Measurements from ENCODE around the gene CKS1B.
A peak's percentile ranks its signal among the peaks of the same experiment; 100 is the strongest.

CKS1B gene

GRCh38 chr1:155018617-155019348, 44.3 kb downstream of the CKS1B start:
- Mint-ChIP-seq H3K27ac (peak overlapping the region; percentile 33), H3K4me3 (no peak overlapping the region), H3K9me3 (no peaks in the 10 kb centered on the region), H3K4me1 (peaks cover 40% of the 10 kb centered on the region), H3K36me3 (ENCODE audit: low read depth) (no peaks in the 10 kb centered on the region), H3K27me3 (ENCODE audit: low read depth, poor library complexity) (peaks cover 6% of the 10 kb centered on the region)
- TF ChIP-seq, protein P1, sequence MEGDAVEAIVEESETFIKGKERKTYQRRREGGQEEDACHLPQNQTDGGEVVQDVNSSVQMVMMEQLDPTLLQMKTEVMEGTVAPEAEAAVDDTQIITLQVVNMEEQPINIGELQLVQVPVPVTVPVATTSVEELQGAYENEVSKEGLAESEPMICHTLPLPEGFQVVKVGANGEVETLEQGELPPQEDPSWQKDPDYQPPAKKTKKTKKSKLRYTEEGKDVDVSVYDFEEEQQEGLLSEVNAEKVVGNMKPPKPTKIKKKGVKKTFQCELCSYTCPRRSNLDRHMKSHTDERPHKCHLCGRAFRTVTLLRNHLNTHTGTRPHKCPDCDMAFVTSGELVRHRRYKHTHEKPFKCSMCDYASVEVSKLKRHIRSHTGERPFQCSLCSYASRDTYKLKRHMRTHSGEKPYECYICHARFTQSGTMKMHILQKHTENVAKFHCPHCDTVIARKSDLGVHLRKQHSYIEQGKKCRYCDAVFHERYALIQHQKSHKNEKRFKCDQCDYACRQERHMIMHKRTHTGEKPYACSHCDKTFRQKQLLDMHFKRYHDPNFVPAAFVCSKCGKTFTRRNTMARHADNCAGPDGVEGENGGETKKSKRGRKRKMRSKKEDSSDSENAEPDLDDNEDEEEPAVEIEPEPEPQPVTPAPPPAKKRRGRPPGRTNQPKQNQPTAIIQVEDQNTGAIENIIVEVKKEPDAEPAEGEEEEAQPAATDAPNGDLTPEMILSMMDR (IDR thresholded peaks at IDR 0.05), result no peak
- no peak for DNase-seq

- TF ChIP-seq, protein P1 (IDR thresholded peaks at IDR 0.05), result no peak
- no peak overlapping the region for H3K27ac Mint-ChIP-seq
Measured at GRCh38 chr1:155019377-155020245, 45.1 kb downstream of the CKS1B start.

GRCh38 chr1:155022136-155022926, 47.9 kb downstream of the CKS1B start:
- H3K36me3 Mint-ChIP-seq (ENCODE audit: low read depth), result no peaks in the 10 kb centered on the region

More at GRCh38 chr1:155019377-155020245, 45.1 kb downstream of the CKS1B start:
- Mint-ChIP-seq H3K9me3 (no peaks in the 10 kb centered on the region), H3K27me3 (ENCODE audit: low read depth, poor library complexity) (peaks cover 6% of the 10 kb centered on the region), H3K4me1 (peaks cover 40% of the 10 kb centered on the region), H3K4me3 (peak overlapping the region; percentile 19), H3K36me3 (ENCODE audit: low read depth) (no peaks in the 10 kb centered on the region)
- no peak for DNase-seq

DNA sequence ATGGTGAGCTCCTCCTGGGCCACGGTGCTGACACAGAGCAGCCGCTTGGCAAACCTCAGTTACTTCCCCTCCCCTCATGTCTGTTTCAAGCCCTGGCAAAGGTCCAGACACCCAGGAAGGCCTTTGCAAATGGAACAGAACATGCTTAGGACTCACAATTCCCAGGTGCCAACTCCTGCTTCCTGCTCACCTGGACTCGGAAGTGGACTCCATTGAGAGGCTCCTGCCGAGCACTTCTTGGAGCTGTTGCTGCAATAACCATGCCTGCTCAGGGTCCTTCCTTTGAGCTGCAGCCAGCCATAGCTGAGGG, 48.4 kb downstream of the CKS1B start:
- H3K36me3 Mint-ChIP-seq (ENCODE audit: low read depth), result no peaks in the 10 kb centered on the region
- peaks cover 6% of the 10 kb centered on the region for H3K27me3 Mint-ChIP-seq (ENCODE audit: low read depth, poor library complexity)
- no peak overlapping the region for H3K27ac Mint-ChIP-seq
- H3K9me3 Mint-ChIP-seq, result no peaks in the 10 kb centered on the region
- TF ChIP-seq, protein P1 (IDR thresholded peaks at IDR 0.05), result no peak
- H3K4me1 Mint-ChIP-seq, result peaks cover 26% of the 10 kb centered on the region
- no peak for DNase-seq
- H3K4me3 Mint-ChIP-seq, result no peak overlapping the region

More at GRCh38 chr1:155022136-155022926, 47.9 kb downstream of the CKS1B start:
- TF ChIP-seq, protein P1 (IDR thresholded peaks at IDR 0.05), result no peak
- Mint-ChIP-seq H3K27ac (peak overlapping the region; percentile 69), H3K4me1 (peaks cover 30% of the 10 kb centered on the region), H3K9me3 (no peaks in the 10 kb centered on the region), H3K4me3 (no peak overlapping the region), H3K27me3 (ENCODE audit: low read depth, poor library complexity) (peaks cover 6% of the 10 kb centered on the region)
- DNase-seq, result no peak

- peaks cover 21% of the 10 kb centered on the region for H3K4me1 Mint-ChIP-seq
- no peak for DNase-seq
- no peak overlapping the region for H3K4me3 Mint-ChIP-seq
- no peak overlapping the region for H3K27ac Mint-ChIP-seq
- no peaks in the 10 kb centered on the region for H3K36me3 Mint-ChIP-seq (ENCODE audit: low read depth)
- H3K27me3 Mint-ChIP-seq (ENCODE audit: low read depth, poor library complexity), result peaks cover 6% of the 10 kb centered on the region
- TF ChIP-seq, protein P1 (IDR thresholded peaks at IDR 0.05), result no peak
- H3K9me3 Mint-ChIP-seq, result no peaks in the 10 kb centered on the region
Measured at GRCh38 chr1:155023627-155024026, 49.1 kb downstream of the CKS1B start.
